PC-3 (cell line): Measurements from ENCODE around the gene ERAP2. TPM values are rescaled to one million over a fixed set of nuclear protein-coding genes. Genes with fewer than 3 reads are reported as not detected.

Source experiments
- ATAC-seq: fragments of 200-7000 bp; cut with Tn5 transposase; 2 replicates; pipeline ENCODE4 v1.9.1; 2020; ENCODE audit warnings: mild to moderate bottlenecking, moderate library complexity
- BruUV-seq: library from RNA; stranded (reverse); fragments of 400-500 nt; replicated peaks from 2 replicates; lab custom pipeline; 2021; lab: Mats Ljungman, UMichigan
- CTCF ChIA-PET: fragments of 300-600 bp; sonication (Branson Sonifier 250); formaldehyde crosslinking; loops from one replicate; lab custom pipeline; 2022; ENCODE audit warnings: antibody characterized with exemption; lab: Charles Lee
- POLR2A ChIA-PET: fragments of 300-600 bp; sonication (Branson Sonifier 250); formaldehyde crosslinking; loops from one replicate; lab custom pipeline; 2022; ENCODE audit warnings: antibody characterized with exemption; ENCODE audit not compliant: unreplicated experiment; lab: Charles Lee
- DNase-seq: peaks from one replicate; pipeline ENCODE4 v3.0.0-alpha.2; 2015
- H2AFZ ChIP-seq: fragments of 300-600 bp; sonication (generic); 2 replicates; pipeline ENCODE4 v1.6.0; 2016; ENCODE audit warnings: antibody characterized with exemption, low read length
- H3F3A ChIP-seq: fragments of 300-600 bp; sonication (generic); one replicate; pipeline ENCODE4 v1.6.0; 2017; ENCODE audit warnings: antibody characterized with exemption, low read length, control low read depth, mild to moderate bottlenecking; ENCODE audit not compliant: unreplicated experiment
- H3K27ac ChIP-seq: fragments of 300-600 bp; sonication (generic); 2 replicates; pipeline ENCODE4 v1.5.1; 2016; ENCODE audit warnings: mild to moderate bottlenecking, low read length
- H3K27me3 ChIP-seq: fragments of 300-600 bp; sonication (generic); 2 replicates; pipeline ENCODE4 v1.6.1; 2016; ENCODE audit warnings: low read length, mixed read lengths
- H3K36me3 ChIP-seq: fragments of 300-600 bp; sonication (generic); 2 replicates; pipeline ENCODE4 v1.6.1; 2016; ENCODE audit warnings: low read depth, mixed run types, low read length, mixed read lengths
- H3K4me1 ChIP-seq: fragments of 300-600 bp; sonication (generic); 2 replicates; pipeline ENCODE4 v1.5.1; 2016; ENCODE audit warnings: low read length; ENCODE audit not compliant: insufficient read depth
- H3K4me2 ChIP-seq: fragments of 300-600 bp; sonication (generic); 2 replicates; pipeline ENCODE4 v1.6.0; 2016; ENCODE audit warnings: low read length
- H3K4me3 ChIP-seq: fragments of 300-600 bp; sonication (generic); 2 replicates; pipeline ENCODE4 v1.5.1; 2016; ENCODE audit warnings: mild to moderate bottlenecking, low read length, mixed read lengths
- H3K79me2 ChIP-seq: fragments of 300-600 bp; sonication (generic); 2 replicates; pipeline ENCODE4 v1.6.1; 2017; ENCODE audit warnings: low read length, mixed read lengths
- H3K9ac ChIP-seq: fragments of 300-600 bp; sonication (generic); 2 replicates; pipeline ENCODE4 v1.6.0; 2016; ENCODE audit warnings: mild to moderate bottlenecking, low read length
- H3K9me2 ChIP-seq: fragments of 300-600 bp; sonication (generic); replicated peaks from 2 replicates; pipeline ENCODE4 v1.6.1; 2016; ENCODE audit warnings: mixed run types, low read length, mixed read lengths
- H3K9me3 ChIP-seq: fragments of 300-600 bp; sonication (generic); 2 replicates; pipeline ENCODE4 v1.6.1; 2016; ENCODE audit warnings: low read length, mixed read lengths
- H4K20me1 ChIP-seq: fragments of 300-600 bp; sonication (generic); 2 replicates; pipeline ENCODE4 v1.6.1; 2016; ENCODE audit warnings: low read length, mixed read lengths
- CTCF ChIP-seq: fragments of 300-600 bp; sonication (generic); conservative IDR thresholded peaks from 2 replicates; pipeline ENCODE4 v1.5.1; 2017; ENCODE audit warnings: antibody characterized with exemption, low read depth, mild to moderate bottlenecking, low read length
- EZH2 ChIP-seq: fragments of 300-600 bp; sonication (generic); IDR thresholded peaks from one replicate; pipeline ENCODE4 v1.6.1; 2017; ENCODE audit warnings: antibody characterized with exemption, mild to moderate bottlenecking, low read length; ENCODE audit not compliant: unreplicated experiment
- EZH2phosphoT487 ChIP-seq: fragments of 300-600 bp; sonication (generic); IDR thresholded peaks from 2 replicates; pipeline ENCODE4 v1.6.1; 2018; ENCODE audit warnings: mild to moderate bottlenecking, antibody characterized with exemption, low read length, borderline replicate concordance
- intact Hi-C: fragments of 100-400 bp; cut with micrococcal nuclease; formaldehyde crosslinking; loops from 2 replicates; pipeline ENCODE4 v1.9.0; 2023
- total RNA-seq: library from RNA; depleted of rRNA; stranded (reverse); fragments of >200 nt; gene quantifications from 2 replicates; pipeline ENCODE4 v1.2.3, GENCODE V29; 2014

ERAP2 gene
- total RNA-seq, 1 experiment from 2014 or later, result 9.6 TPM

GRCh38 chr5:96883871-96884270 lies 7.6 kb downstream of the ERAP2 start:
- H3K4me1 ChIP-seq, result peaks cover 25% of the 10 kb centered on the region
- H2AFZ ChIP-seq, result no peak overlapping the region
- no peak for TF ChIP-seq CTCF
- no peak for TF ChIP-seq EZH2
- TF ChIP-seq EZH2phosphoT487, result no peak
- H4K20me1 ChIP-seq, result no peaks in the 10 kb centered on the region
- ATAC-seq (no peak), DNase-seq (no peak)
- no peaks in the 10 kb centered on the region for H3K27me3 ChIP-seq
- H3K9me2 ChIP-seq, result no peaks in the 10 kb centered on the region
- H3F3A ChIP-seq, result no peaks in the 10 kb centered on the region
- H3K4me2 ChIP-seq, result no peak overlapping the region
- intact Hi-C loops, result no loop called here
- H3K79me2 ChIP-seq, result no peaks in the 10 kb centered on the region
- no peak overlapping the region for H3K27ac ChIP-seq
- no peaks in the 10 kb centered on the region for H3K36me3 ChIP-seq
- no peak overlapping the region for H3K9ac ChIP-seq
- ChIA-PET POLR2A (interaction anchor here (0.6 kb wide), 1 partner anchor 152 kb away, joined by 3 read pairs; no protein-coding TSS in a partner anchor), CTCF (no interaction called here)
- BruUV-seq, result no TSS peak
- H3K4me3 ChIP-seq, result no peak overlapping the region
- no peaks in the 10 kb centered on the region for H3K9me3 ChIP-seq

- H2AFZ ChIP-seq, result no peak overlapping the region
- ATAC-seq, result no peak
- ChIA-PET POLR2A (no interaction called here), CTCF (no interaction called here)
- intact Hi-C loops, result no loop called here
- no peaks in the 10 kb centered on the region for H3K27me3 ChIP-seq
- H3F3A ChIP-seq, result no peaks in the 10 kb centered on the region
- no peaks in the 10 kb centered on the region for H3K36me3 ChIP-seq
- DNase-seq, result no peak
- no peak overlapping the region for H3K4me3 ChIP-seq
- no TSS peak for BruUV-seq
- H4K20me1 ChIP-seq, result no peaks in the 10 kb centered on the region
- H3K9me3 ChIP-seq, result no peaks in the 10 kb centered on the region
- H3K9me2 ChIP-seq, result no peaks in the 10 kb centered on the region
- H3K27ac ChIP-seq, result no peak overlapping the region
- no peak overlapping the region for H3K9ac ChIP-seq
- no peak overlapping the region for H3K4me2 ChIP-seq
- no peaks in the 10 kb centered on the region for H3K79me2 ChIP-seq
- H3K4me1 ChIP-seq, result peaks cover 23% of the 10 kb centered on the region
- no peak for TF ChIP-seq CTCF
- no peak for TF ChIP-seq EZH2
- no peak for TF ChIP-seq EZH2phosphoT487
These were observed 8.7 kb downstream of the ERAP2 start for GRCh38 chr5:96884995-96885394.

- ATAC-seq (no peak), DNase-seq (no peak)
- H3K4me3 ChIP-seq, result no peak overlapping the region
- no peaks in the 10 kb centered on the region for H3K36me3 ChIP-seq
- ChIA-PET POLR2A (no interaction called here), CTCF (no interaction called here)
- H3K4me1 ChIP-seq, result peaks cover 16% of the 10 kb centered on the region
- no peak overlapping the region for H3K4me2 ChIP-seq
- no peak overlapping the region for H3K27ac ChIP-seq
- H3K9me2 ChIP-seq, result no peaks in the 10 kb centered on the region
- no peaks in the 10 kb centered on the region for H3K27me3 ChIP-seq
- no peak overlapping the region for H2AFZ ChIP-seq
- BruUV-seq, result no TSS peak
- no peaks in the 10 kb centered on the region for H3K79me2 ChIP-seq
- intact Hi-C loops, result no loop called here
- H4K20me1 ChIP-seq, result no peaks in the 10 kb centered on the region
- no peak overlapping the region for H3K9ac ChIP-seq
- H3F3A ChIP-seq, result no peaks in the 10 kb centered on the region
- no peaks in the 10 kb centered on the region for H3K9me3 ChIP-seq
- no peak for TF ChIP-seq EZH2phosphoT487
- no peak for TF ChIP-seq CTCF
- TF ChIP-seq EZH2, result no peak
These were observed 9.4 kb downstream of the ERAP2 start for GRCh38 chr5:96885518-96886338.
